Endodermal cell (in vitro differentiated cells): Measurements from ENCODE around the gene KRTAP5-3. TPM values are rescaled to one million over a fixed set of nuclear protein-coding genes. Genes with fewer than 3 reads are reported as not detected.

Source experiments
- DNase-seq: peaks from one replicate; pipeline ENCODE4 v3.0.0-alpha.2; 2017
- H3K27ac ChIP-seq: 2 replicates; pipeline ENCODE4 v1.5.1; 2013; ENCODE audit warnings: mild to moderate bottlenecking, low read depth, low read length, moderate library complexity
- H3K27me3 ChIP-seq: 2 replicates; pipeline ENCODE4 v1.6.1; 2013; ENCODE audit warnings: mild to moderate bottlenecking, low read length, moderate library complexity; ENCODE audit not compliant: insufficient read depth, control insufficient read depth, poor library complexity, severe bottlenecking
- H3K36me3 ChIP-seq: 2 replicates; pipeline ENCODE4 v1.7.0; 2013; ENCODE audit warnings: mild to moderate bottlenecking, low read length, moderate library complexity; ENCODE audit not compliant: control insufficient read depth, insufficient read depth
- H3K4me1 ChIP-seq: one replicate; pipeline ENCODE4 v1.7.0; 2013; ENCODE audit warnings: low read length; ENCODE audit not compliant: control insufficient read depth, insufficient read depth
- H3K4me3 ChIP-seq: 2 replicates; pipeline ENCODE4 v1.5.1; 2013; ENCODE audit warnings: mild to moderate bottlenecking, low read length, moderate library complexity
- H3K9ac ChIP-seq: 2 replicates; pipeline ENCODE4 v1.6.1; 2013; ENCODE audit warnings: mild to moderate bottlenecking, low read length, moderate library complexity; ENCODE audit not compliant: poor library complexity, severe bottlenecking; ENCODE audit errors: extremely low read depth
- H3K9me3 ChIP-seq: 2 replicates; pipeline ENCODE4 v1.6.1; 2013; ENCODE audit warnings: mild to moderate bottlenecking, low read length, moderate library complexity; ENCODE audit not compliant: control insufficient read depth
- H3K27ac Mint-ChIP-seq: 2 replicates; pipeline ENCODE4 v1.8.0; 2020; ENCODE audit warnings: mixed read lengths
- H3K27me3 Mint-ChIP-seq: 2 replicates; pipeline ENCODE4 v1.8.0; 2021; ENCODE audit warnings: mild to moderate bottlenecking, mixed read lengths; ENCODE audit not compliant: insufficient read depth
- H3K36me3 Mint-ChIP-seq: 2 replicates; pipeline ENCODE4 v1.8.0; 2020; ENCODE audit warnings: low read depth, mixed read lengths
- H3K4me1 Mint-ChIP-seq: 2 replicates; pipeline ENCODE4 v1.8.0; 2020; ENCODE audit warnings: mixed read lengths
- H3K4me3 Mint-ChIP-seq: 2 replicates; pipeline ENCODE4 v1.8.0; 2020; ENCODE audit warnings: mild to moderate bottlenecking, moderate library complexity, mixed read lengths
- H3K9me3 Mint-ChIP-seq: 2 replicates; pipeline ENCODE4 v1.8.0; 2020; ENCODE audit warnings: mild to moderate bottlenecking, mixed read lengths
- WGBS, 2 experiments: methylation state at CpG; one replicate each; pipeline versions ENCODE4 v1.1.5 to v1.1.7; 2013; ENCODE audit warnings: missing lambda C conversion rate in 2 of 2, mixed read lengths in 1 of 2; ENCODE audit not compliant: insufficient coverage in 1 of 2, insufficient read length in 1 of 2; 5-methylcytosine and 5-hydroxymethylcytosine counted together
- total RNA-seq, 2 donors: library from RNA; stranded (reverse); fragmentation: NEBNext Ultra II Directional in 1 of 2; extraction: Animal tissue kit (Norgen Biotek cat#: 25700) in 1 of 2; gene quantifications; 2 replicates in 1 of 2; 3 replicates in 1 of 2; pipeline ENCODE4 v1.2.1, GENCODE V29; 2021
- TF ChIP-seq, protein P1 (sequence below): fragments of 200-600 bp; sonication (generic); conservative IDR thresholded peaks from 2 replicates; pipeline ENCODE4 v1.5.0; 2021; ENCODE audit warnings: antibody characterized with exemption, mild to moderate bottlenecking

Gene KRTAP5-3
- total RNA-seq, 2 donors from 2014 or later = not detected

DNA sequence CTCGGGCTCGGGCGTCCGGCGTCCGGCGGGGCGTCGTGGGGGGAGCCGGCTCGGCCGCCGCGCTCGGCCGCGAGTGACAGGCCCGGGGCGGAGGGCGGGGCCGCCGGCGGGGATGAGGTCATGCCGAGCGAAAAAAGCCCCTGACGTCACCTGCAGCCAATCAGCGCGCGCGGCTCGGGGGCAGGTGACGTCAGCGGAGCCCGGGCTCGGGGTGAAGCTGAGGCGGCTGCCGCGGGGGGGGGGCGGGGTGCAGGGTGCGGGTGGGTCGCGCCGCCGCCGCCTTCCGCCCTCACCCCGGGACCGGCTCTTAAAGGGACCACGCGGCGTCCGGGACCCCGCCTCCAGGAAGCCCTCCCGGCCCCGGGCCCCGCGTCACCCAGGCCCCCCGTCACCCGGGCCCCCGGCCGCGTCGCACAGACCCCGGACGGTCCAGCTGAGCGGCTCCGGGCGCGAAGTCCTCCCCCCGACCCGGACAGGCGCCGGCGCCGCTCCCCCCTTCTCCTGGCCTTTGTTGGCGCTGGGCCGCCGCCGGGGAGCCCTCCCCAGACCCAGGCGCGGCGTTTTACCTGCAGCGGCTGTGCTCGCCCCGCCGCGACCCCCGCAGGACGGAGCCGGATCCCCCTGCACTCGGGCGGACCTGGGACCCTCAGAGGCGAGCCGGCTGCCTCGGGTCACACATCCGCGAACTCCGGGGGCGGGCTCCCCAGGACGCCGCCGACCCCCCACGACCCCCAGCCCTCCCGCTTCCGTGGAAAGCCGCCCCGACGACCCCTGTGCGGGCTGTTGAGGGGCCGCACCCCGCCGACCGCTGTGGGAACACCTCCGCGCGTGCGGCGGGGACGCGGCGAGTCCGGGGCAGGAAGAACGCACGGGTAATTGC lies 35.8 kb downstream of the KRTAP5-3 start, which contains the start of gene DUSP8:
TSS of gene DUSP8 (minus strand) at position 75 of the 880 bp plus-strand sequence. CDS start 6,445 bp downstream, outside the sequence.
- H3K9me3 Mint-ChIP-seq = no peaks in the 10 kb centered on the region
- no peak within 1 kb of the TSS for H3K27ac Mint-ChIP-seq
- H3K27ac ChIP-seq = no peak within 1 kb of the TSS
- peaks cover 48% of the 10 kb centered on the region for H3K27me3 ChIP-seq
- peak within 1 kb of the TSS; percentile 47 for H3K4me3 Mint-ChIP-seq
- peaks cover 33% of the 10 kb centered on the region for H3K27me3 Mint-ChIP-seq
- WGBS, 2 experiments = 1 to 2% methylated on average over 9 to 123 of the region's 124 CpGs
- DNase-seq = peak; percentile 92
- peaks cover 10% of the 10 kb centered on the region for H3K4me1 ChIP-seq
- TF ChIP-seq, protein P1, sequence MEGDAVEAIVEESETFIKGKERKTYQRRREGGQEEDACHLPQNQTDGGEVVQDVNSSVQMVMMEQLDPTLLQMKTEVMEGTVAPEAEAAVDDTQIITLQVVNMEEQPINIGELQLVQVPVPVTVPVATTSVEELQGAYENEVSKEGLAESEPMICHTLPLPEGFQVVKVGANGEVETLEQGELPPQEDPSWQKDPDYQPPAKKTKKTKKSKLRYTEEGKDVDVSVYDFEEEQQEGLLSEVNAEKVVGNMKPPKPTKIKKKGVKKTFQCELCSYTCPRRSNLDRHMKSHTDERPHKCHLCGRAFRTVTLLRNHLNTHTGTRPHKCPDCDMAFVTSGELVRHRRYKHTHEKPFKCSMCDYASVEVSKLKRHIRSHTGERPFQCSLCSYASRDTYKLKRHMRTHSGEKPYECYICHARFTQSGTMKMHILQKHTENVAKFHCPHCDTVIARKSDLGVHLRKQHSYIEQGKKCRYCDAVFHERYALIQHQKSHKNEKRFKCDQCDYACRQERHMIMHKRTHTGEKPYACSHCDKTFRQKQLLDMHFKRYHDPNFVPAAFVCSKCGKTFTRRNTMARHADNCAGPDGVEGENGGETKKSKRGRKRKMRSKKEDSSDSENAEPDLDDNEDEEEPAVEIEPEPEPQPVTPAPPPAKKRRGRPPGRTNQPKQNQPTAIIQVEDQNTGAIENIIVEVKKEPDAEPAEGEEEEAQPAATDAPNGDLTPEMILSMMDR = no peak
- no peaks in the 10 kb centered on the region for H3K36me3 ChIP-seq
- H3K4me3 ChIP-seq = peak within 1 kb of the TSS; percentile 70
- peaks cover 20% of the 10 kb centered on the region for H3K4me1 Mint-ChIP-seq
- H3K9me3 ChIP-seq = no peaks in the 10 kb centered on the region
- peak within 1 kb of the TSS; percentile 59 for H3K9ac ChIP-seq
- no peaks in the 10 kb centered on the region for H3K36me3 Mint-ChIP-seq

DNA sequence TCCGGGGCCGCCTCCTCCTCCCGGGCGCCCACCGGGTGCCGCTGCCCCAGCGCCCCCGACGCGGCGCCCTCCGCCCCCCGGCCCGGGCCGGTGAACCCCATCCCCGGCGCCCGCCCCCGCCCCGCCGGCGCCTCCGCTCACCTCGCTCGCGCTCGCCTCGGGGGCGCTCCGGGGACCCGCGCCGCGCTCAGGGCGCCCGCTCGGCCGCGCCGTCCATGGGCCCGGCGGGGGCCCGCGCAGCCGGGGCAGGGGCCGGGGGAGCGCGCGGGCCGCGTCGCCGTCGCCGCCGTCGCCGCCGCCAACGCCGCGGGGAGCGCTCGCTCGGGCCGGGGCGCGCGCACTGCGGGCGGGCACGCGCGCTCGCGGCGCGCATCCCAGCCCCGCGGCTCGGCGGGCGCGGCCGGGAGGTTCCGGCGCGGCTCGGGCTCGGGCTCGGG lies 36.5 kb downstream of the KRTAP5-3 start:
- Histone ChIP-seq H3K36me3 (no peaks in the 10 kb centered on the region), H3K27ac (no peak overlapping the region), H3K4me3 (no peak overlapping the region), H3K27me3 (peaks cover 48% of the 10 kb centered on the region), H3K4me1 (peaks cover 12% of the 10 kb centered on the region), H3K9ac (no peak overlapping the region), H3K9me3 (no peaks in the 10 kb centered on the region)
- H3K4me3 Mint-ChIP-seq = peak overlapping the region; percentile 47
- peaks cover 33% of the 10 kb centered on the region for H3K27me3 Mint-ChIP-seq
- H3K9me3 Mint-ChIP-seq = no peaks in the 10 kb centered on the region
- no peaks in the 10 kb centered on the region for H3K36me3 Mint-ChIP-seq
- TF ChIP-seq, protein P1 = no peak
- WGBS, 2 experiments = 0% methylated on average over 89 of the region's 91 CpGs; no CpG with 5 or more reads in 1 of the 2 experiments
- no peak for DNase-seq
- no peak overlapping the region for H3K27ac Mint-ChIP-seq
- H3K4me1 Mint-ChIP-seq = peaks cover 20% of the 10 kb centered on the region

DNA sequence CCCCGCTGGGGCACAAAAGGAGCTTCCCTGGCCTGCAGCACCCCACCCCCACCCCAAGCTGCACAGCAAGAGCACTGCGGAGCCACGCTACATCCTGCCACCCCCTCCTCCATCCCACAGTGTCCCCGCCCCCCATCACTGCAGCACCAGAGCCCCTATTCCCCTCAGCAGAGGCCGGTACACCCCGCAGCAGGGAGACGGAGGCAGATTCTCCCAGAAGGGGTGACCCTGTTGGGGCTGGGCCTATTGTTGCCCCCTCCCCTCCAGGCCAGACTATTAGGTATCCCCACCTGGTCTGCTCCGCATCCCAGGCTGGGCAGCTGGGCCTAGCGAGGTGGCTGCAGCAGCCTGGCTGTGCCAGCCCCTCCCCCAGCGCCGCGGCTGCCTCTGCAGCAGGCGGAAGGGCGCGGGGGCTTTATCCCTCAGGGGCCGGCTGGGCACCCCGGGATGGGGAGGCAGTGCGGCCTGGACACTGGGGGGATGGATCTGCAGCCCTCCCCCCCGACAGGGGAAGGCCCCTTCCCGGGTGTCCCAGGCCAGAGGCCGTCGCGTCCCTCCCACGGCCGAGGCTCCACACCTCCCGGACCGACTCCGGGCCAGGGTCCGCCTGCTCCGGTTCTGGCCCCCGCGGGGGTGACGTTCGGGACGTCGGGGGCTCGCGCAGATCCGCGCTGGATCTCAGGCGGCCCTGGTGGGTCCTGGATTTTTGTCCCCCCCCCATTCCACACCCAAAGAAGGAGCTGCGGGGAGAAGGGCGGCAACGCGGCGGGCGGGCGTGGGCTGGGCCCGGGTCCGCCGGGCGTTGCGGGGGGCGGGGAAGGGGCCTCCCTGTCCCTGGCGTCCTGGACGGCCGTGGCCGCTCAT lies 37.1 kb downstream of the KRTAP5-3 start:
- Histone ChIP-seq H3K4me3 (peak overlapping the region; percentile 70), H3K36me3 (no peaks in the 10 kb centered on the region), H3K4me1 (peaks cover 12% of the 10 kb centered on the region), H3K27ac (no peak overlapping the region), H3K9ac (peak overlapping the region; percentile 25), H3K27me3 (peaks cover 48% of the 10 kb centered on the region), H3K9me3 (no peaks in the 10 kb centered on the region)
- TF ChIP-seq, protein P1 = no peak
- H3K27ac Mint-ChIP-seq = no peak overlapping the region
- H3K9me3 Mint-ChIP-seq = no peaks in the 10 kb centered on the region
- peak overlapping the region; percentile 47 for H3K4me3 Mint-ChIP-seq
- WGBS, 2 experiments = 8 to 10% methylated on average over 3 to 57 of the region's 58 CpGs
- peak; percentile 83 for DNase-seq
- peaks cover 20% of the 10 kb centered on the region for H3K4me1 Mint-ChIP-seq
- H3K27me3 Mint-ChIP-seq = peaks cover 31% of the 10 kb centered on the region
- H3K36me3 Mint-ChIP-seq = no peaks in the 10 kb centered on the region
